ENCODE data around the gene HOXC9. TPM values are rescaled to one million over a fixed set of nuclear protein-coding genes. Genes with fewer than 3 reads are reported as not detected.

HOXC9 gene
- polyA plus RNA-seq, 3 donors from 2014 or later, result not detected

DNA sequence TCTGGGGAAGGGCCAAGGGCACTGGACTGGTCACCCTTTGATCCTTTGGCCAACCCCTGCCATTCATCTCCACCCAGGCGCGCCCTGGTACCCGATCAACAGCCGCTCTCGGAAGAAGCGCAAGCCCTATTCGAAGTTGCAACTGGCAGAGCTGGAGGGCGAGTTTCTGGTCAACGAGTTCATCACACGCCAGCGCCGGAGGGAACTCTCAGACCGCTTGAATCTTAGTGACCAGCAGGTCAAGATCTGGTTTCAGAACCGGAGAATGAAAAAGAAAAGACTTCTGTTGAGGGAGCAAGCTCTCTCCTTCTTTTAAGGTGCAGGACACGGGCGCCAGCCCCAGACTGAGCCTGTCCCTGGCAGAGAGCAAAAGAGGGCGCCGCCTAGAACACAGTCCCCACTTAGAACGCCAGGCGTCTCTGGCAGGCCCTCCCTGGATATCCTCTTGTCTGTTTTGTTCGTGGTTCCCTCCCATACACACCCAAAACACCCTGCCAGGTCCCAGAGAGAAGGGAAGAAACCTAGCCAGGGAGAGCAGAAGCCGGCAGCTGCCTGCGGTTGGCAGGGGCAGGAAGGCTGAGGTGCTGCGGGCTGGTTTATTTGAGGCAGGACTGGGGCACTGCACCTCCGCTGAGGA lies 43.6 kb upstream of the HOXC9 start:
- H3K9me3 Mint-ChIP-seq, result peaks cover 0 to 18% (median 0%) of the 10 kb centered on the region in 6 donors

DNA sequence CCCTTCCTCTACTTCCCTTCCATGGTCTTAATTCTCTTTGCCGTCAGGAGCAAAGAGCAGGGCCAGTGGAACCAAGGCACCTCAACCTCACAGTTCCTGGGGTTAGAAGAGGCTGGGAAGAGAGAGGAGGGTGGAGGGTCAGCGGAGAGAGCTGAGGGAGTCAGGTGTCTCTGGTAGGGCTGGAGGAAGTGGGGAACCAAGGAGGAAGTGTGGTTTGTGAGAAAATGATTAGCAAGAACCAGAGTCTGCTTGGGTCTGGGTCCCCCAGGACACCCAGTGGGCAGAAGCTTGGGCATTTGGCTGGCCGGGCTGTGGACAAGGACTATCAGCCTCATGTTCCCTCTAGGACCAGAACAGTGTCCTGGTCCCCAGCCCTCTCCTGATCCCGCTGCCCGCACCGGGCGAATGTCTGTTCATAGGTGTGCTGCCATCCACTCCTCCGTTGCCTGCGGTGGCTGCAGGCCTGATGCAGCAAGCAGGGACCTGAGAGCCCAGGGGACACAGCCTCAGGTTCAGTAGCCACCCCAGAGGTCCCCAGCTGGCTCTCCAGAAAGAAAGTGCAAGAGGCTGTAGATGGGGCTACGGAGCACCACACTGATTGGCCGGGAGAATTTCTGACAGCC lies 42.9 kb upstream of the HOXC9 start:
- Mint-ChIP-seq H3K4me3 (peak overlapping the region in 3 of 5 donors; percentile 7 to 41 (median 29)), H3K9me3 (peaks cover 0 to 18% (median 0%) of the 10 kb centered on the region in 6 donors), H3K27ac (no peak overlapping the region), H3K4me1 (peaks cover 20 to 27% of the 10 kb centered on the region in 2 donors), H3K27me3 (ENCODE audit: low read depth in 3 of 3) (peaks cover 65 to 81% (median 74%) of the 10 kb centered on the region in 3 donors), H3K36me3 (peaks cover 0 to 7% (median 2%) of the 10 kb centered on the region in 3 donors)
- no peak for DNase-seq

More for the DNA sequence above, 43.6 kb upstream of the HOXC9 start:
- H3K4me1 Mint-ChIP-seq, result peaks cover 20 to 27% of the 10 kb centered on the region in 2 donors
- no peak for DNase-seq
- H3K27me3 Mint-ChIP-seq (ENCODE audit: low read depth in 3 of 3), result peaks cover 68 to 83% (median 73%) of the 10 kb centered on the region in 3 donors
- peaks cover 0 to 7% (median 2%) of the 10 kb centered on the region in 3 donors for H3K36me3 Mint-ChIP-seq
- H3K4me3 Mint-ChIP-seq, result peak overlapping the region in 4 of 5 donors; percentile 7 to 48 (median 35)
- H3K27ac Mint-ChIP-seq, result peak overlapping the region in 1 of 6 donors; percentile 4

DNA sequence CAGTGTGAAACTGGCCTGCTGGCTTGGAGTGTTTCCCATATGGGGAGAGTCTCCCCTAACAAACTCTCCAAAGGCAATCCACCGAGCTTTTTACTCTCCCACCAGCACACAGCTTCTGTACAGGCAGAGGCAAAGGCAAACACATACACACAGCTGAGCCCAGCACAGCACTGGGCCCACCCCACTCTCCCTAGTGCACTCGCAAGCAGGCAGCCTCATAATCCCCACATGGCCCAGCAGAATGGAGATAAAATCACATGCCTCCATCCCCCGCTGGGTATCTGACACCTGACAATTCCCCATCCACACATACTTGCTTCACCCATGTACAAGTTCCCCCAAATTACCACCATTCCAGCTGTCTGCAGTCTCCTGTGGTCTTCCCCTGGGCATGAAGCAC lies 41.8 kb upstream of the HOXC9 start:
- Mint-ChIP-seq H3K36me3 (peaks cover 0 to 7% (median 2%) of the 10 kb centered on the region in 3 donors), H3K4me3 (no peak overlapping the region), H3K27ac (no peak overlapping the region), H3K4me1 (peaks cover 20 to 30% of the 10 kb centered on the region in 2 donors), H3K27me3 (ENCODE audit: low read depth in 3 of 3) (peaks cover 62 to 80% (median 74%) of the 10 kb centered on the region in 3 donors), H3K9me3 (peaks cover 0 to 18% (median under 1%) of the 10 kb centered on the region in 6 donors)
- no peak for DNase-seq

DNA sequence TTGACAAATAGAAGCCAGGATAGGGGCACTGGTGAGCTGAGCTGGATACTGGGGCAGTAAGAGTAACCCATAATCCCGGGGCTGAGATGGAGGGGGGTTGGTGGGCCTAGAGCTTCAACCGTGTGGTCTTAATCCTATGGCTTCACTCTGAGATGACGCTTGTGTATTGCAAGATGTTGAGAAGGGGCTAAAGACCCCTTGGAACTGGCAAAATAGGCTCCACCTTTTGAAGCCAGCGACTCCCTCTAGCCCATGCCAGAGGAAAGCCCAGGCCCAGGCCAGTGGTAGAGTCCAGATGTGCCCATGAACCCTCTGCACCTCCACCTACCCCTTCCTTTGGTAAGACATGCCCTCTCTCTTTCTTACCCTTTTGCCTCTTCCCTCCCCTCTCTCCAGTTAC lies 40.6 kb upstream of the HOXC9 start:
- Mint-ChIP-seq H3K27me3 (ENCODE audit: low read depth in 3 of 3) (peaks cover 57 to 79% (median 74%) of the 10 kb centered on the region in 3 donors), H3K27ac (no peak overlapping the region), H3K4me1 (peaks cover 24 to 42% of the 10 kb centered on the region in 2 donors), H3K4me3 (no peak overlapping the region), H3K36me3 (peaks cover 0 to 7% (median 0%) of the 10 kb centered on the region in 3 donors), H3K9me3 (peaks cover 0 to 14% (median under 1%) of the 10 kb centered on the region in 6 donors)
- DNase-seq, result no peak

DNA sequence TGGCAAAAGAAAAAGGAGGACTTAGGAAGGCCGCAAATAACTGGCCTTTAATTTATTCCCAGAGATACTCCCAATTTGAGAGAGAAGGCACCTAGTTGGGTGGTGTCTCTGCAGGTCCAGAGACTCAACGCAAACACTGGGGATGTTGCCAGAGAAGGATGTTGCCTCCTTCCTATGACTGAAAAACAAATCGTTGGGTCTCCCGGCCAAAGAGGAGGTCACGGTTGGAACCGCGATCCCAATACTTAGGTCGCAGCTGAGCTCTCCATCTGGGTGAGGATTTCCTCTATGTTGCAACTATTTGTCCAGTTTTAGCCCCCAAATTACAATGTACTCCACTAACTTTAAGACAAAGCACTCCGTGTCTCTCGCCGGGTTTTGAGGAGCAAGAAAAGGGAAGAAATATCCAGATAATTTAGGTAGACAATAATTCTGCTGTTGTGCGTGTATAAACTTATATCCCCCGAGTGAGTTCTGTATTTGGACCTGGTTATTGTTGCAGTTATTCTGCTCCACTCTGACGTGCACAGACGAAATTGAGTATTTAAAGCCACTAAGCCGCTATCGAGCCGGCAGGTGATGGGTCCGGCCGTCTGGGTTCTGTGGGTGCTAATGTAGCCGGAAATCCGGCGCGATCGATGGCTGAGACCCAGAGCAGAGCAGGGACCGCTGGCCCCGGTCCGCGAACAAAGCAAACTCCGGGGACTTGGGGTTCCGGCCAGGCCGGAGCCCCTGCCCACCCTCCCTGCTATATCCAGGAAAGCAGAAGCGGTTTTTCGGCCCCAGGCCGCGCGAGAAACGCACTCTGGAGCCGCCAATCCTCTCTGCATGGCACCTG lies 39.6 kb upstream of the HOXC9 start:
- peak overlapping the region in 1 of 6 donors; percentile 28 for H3K27ac Mint-ChIP-seq
- peaks cover 53 to 81% (median 79%) of the 10 kb centered on the region in 3 donors for H3K27me3 Mint-ChIP-seq (ENCODE audit: low read depth in 3 of 3)
- H3K4me3 Mint-ChIP-seq, result peak overlapping the region in 4 of 5 donors; percentile 6 to 51 (median 22)
- H3K4me1 Mint-ChIP-seq, result peaks cover 30 to 51% of the 10 kb centered on the region in 2 donors
- no peak for DNase-seq
- peaks cover 0 to 7% (median 0%) of the 10 kb centered on the region in 3 donors for H3K36me3 Mint-ChIP-seq
- H3K9me3 Mint-ChIP-seq, result peaks cover 0 to 13% (median under 1%) of the 10 kb centered on the region in 6 donors

DNA sequence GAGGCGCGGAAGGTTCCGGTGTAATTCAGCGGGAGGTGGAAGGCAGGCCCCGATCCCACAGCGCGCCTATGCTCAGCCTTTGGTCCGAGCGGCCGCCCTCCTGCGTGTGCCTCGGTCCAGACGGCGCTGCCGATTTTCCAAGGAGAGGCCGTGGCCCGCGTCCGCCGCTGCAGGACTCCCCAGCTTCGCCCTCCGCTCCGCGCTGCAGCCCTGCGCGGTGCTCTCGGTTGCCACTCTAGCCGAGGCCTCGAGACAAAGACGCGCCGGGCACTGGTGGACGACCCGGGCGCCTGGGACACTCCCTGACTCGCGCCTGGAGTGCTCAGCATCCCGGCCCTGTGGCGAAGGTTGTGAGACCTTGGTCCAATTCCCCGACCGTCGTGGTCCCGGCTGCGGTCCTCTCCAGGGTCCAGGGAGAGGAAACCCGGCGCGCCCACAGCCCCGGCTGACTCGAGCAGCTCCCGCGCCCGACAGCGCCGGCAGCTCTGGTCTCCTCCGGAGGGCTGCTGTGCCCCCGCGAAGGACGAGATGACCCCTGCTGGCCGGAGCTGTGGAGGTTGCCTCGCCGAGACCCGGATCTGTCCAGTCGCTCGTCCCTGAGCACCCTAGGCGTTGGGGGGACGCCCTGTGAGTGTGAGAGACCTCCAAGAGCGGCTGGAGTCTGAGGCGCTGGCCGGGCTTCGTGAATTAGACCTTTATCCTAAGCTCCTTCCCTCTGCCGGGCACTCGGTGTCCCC lies 38.8 kb upstream of the HOXC9 start:
- H3K4me1 Mint-ChIP-seq, result peaks cover 29 to 52% of the 10 kb centered on the region in 2 donors

DNA sequence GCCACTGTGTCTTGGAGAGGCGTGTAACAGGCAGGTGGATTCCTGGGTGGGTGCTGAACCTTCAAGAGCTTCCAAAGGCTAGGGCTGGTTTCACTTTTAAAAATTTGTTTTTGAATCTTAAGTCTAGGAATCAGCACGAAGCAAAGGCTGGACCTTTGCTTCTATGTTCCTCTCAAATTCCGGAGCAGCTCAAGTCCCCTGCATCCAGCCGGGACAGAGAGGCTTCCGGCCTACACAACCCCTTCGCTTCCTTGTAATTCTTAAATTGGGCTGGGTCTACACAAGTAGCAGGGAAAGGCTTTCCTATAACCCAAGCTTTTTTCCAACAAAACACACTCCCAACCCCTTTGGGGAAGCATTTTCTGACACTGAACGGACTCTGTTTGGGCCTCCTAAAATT lies 37.0 kb upstream of the HOXC9 start:
- Mint-ChIP-seq H3K27ac (no peak overlapping the region), H3K4me1 (peaks cover 29 to 49% of the 10 kb centered on the region in 2 donors)

More for the DNA sequence above, 38.8 kb upstream of the HOXC9 start:
- Mint-ChIP-seq H3K9me3 (peaks cover 0 to 13% (median under 1%) of the 10 kb centered on the region in 6 donors), H3K27ac (no peak overlapping the region), H3K27me3 (ENCODE audit: low read depth in 3 of 3) (peaks cover 50 to 81% (median 79%) of the 10 kb centered on the region in 3 donors), H3K4me3 (no peak overlapping the region), H3K36me3 (peaks cover 0 to 7% (median 0%) of the 10 kb centered on the region in 3 donors)
- DNase-seq, result no peak

DNA sequence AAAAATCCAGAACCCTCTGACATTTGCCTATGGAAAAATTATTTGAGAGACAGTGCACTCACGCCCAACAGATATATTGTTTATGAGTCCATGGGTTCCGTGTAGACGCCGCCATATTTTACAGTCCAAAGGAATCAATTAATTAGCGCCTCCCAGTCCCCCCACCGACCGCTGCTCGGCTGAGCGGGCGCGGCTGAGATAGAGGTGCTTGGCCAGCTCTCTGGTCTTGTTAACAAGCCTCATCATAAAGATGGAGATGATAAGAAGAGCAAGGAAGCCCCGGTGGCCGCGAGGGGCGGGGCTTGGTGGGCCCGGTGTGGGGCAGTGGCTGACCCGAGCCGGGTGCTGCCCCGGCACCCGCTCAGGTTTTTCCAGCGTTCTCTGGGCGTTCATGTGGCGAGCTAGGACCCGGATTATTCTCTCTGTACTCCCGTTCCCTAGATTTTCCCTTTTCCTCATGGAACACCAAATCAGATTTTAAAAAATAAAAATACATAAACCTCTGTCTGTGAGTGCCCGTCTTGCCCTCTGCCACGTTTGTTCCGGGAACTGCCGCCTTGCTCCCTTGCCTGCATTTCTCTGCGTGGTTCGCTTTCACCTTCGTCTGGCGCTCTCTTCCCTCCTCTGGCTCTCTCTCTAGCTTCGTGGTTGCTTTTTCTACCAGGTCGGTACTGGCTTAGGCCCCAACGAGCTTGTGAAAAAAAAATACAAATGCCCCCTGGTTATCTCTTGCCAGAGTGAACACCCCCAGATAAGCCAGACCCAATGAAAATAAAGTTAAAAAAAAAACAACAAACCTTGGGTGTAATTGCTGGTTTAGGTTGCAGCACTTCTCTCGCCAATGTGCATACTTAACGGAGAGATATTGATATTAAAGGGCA lies 36.3 kb upstream of the HOXC9 start:
- no peak for DNase-seq
- H3K9me3 Mint-ChIP-seq, result peaks cover 0 to 11% (median under 1%) of the 10 kb centered on the region in 6 donors
- H3K27me3 Mint-ChIP-seq (ENCODE audit: low read depth in 3 of 3), result peaks cover 48 to 83% (median 79%) of the 10 kb centered on the region in 3 donors
- H3K4me3 Mint-ChIP-seq, result peak overlapping the region in 2 of 5 donors; percentile 5 to 28
- H3K4me1 Mint-ChIP-seq, result peaks cover 29 to 49% of the 10 kb centered on the region in 2 donors
- no peak overlapping the region for H3K27ac Mint-ChIP-seq
- H3K36me3 Mint-ChIP-seq, result peaks cover 0 to under 1% (median 0%) of the 10 kb centered on the region in 3 donors

More for the DNA sequence above, 37.0 kb upstream of the HOXC9 start:
- Mint-ChIP-seq H3K27me3 (ENCODE audit: low read depth in 3 of 3) (peaks cover 47 to 82% (median 81%) of the 10 kb centered on the region in 3 donors), H3K36me3 (peaks cover 0 to 7% (median 0%) of the 10 kb centered on the region in 3 donors), H3K4me3 (no peak overlapping the region), H3K9me3 (peaks cover 0 to 13% (median under 1%) of the 10 kb centered on the region in 6 donors)
- DNase-seq, result no peak

DNA sequence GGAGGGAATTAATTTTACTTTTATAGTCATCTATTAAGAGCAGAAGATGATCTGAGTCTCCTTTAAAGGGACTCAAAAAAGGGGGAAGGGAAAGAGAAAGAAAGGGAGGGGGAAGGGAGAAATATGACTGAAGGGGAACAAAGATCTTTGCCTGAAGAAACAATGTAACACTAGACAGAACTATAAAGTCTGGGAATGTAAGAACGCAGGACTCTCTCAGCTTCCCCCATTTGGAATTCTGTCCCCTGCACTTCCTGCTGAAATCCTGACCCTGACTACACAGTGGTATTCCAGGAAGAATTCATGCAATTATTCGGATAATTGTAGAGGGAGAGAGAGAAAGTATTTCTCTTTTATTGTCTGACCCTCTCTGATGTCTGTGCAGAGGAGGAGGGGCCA lies 35.6 kb upstream of the HOXC9 start:
- H3K27me3 Mint-ChIP-seq (ENCODE audit: low read depth in 3 of 3), result peaks cover 49 to 80% (median 75%) of the 10 kb centered on the region in 3 donors
- H3K36me3 Mint-ChIP-seq, result no peaks in the 10 kb centered on the region
- H3K27ac Mint-ChIP-seq, result no peak overlapping the region
- peaks cover 29 to 49% of the 10 kb centered on the region in 2 donors for H3K4me1 Mint-ChIP-seq
- peaks cover 0 to 6% (median under 1%) of the 10 kb centered on the region in 6 donors for H3K9me3 Mint-ChIP-seq
- peak overlapping the region in 2 of 5 donors; percentile 18 to 66 for H3K4me3 Mint-ChIP-seq
- no peak for DNase-seq

DNA sequence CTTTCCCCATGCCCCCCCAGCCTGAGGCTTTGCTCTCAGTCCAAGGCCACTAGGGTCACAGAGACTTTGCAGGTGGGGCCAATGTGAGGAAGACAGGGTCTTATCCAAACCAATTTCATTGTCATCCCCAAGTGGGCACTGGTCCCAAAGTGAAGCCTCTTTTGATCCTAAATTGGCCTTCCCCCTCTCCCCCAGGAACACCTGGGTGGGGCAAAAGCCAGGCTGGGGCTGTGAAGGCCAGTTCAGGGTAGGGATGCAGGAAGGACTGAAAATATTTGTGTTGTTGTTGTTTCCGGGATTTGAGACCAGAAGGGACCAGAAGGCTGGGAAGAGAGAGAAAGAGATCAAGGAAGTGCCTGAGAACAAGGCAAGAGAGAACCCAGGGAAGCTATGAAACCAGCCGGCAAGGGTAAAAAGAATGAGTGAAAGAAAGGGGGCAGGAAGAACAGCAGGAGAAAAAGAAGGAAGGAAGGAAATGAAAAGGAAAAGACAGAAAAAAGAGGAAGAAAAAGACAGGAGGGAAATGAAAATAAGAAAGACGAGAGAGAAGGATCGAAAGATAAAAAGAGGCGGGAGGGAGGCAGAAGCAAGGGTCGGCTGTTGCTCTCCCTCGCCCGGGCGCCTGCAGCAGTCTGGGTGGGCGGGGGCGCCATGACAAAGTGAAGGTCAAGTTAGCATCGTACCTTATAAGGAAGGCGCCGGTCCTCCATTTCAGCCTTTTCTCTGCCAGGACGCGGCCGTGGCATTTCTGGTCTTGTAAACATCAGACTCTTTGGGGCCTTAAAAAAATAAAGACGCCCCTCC lies 34.5 kb upstream of the HOXC9 start:
- peaks cover 52 to 74% (median 68%) of the 10 kb centered on the region in 3 donors for H3K27me3 Mint-ChIP-seq (ENCODE audit: low read depth in 3 of 3)
- peaks cover 0 to 6% (median under 1%) of the 10 kb centered on the region in 6 donors for H3K9me3 Mint-ChIP-seq
- no peak for DNase-seq
- peaks cover 26 to 40% of the 10 kb centered on the region in 2 donors for H3K4me1 Mint-ChIP-seq
- H3K36me3 Mint-ChIP-seq, result no peaks in the 10 kb centered on the region
- peak overlapping the region; percentile 3 to 66 (median 28) for H3K4me3 Mint-ChIP-seq
- no peak overlapping the region for H3K27ac Mint-ChIP-seq

DNA sequence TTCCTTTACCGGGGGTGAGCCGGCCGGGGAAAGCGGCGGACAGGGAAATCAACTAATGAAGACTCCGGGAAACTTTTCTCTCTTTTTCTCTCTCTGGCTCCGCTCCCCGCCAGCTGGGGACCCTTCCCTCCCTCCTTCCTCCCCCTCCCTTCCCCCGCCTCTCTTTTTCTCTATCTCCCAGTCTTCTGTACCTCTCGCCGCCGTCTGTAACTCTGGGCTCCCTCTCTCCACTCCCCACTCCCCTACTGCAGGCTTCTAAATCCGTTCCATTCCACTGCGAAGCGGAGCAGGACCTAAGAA lies 33.9 kb upstream of the HOXC9 start:
- H3K9me3 Mint-ChIP-seq, result peaks cover 0 to 6% (median 0%) of the 10 kb centered on the region in 6 donors
- peaks cover 24 to 37% of the 10 kb centered on the region in 2 donors for H3K4me1 Mint-ChIP-seq
- DNase-seq, result no peak
- H3K27ac Mint-ChIP-seq, result peak overlapping the region in 1 of 6 donors; percentile 1
- H3K4me3 Mint-ChIP-seq, result peak overlapping the region in 2 of 5 donors; percentile 34 to 66
- H3K27me3 Mint-ChIP-seq (ENCODE audit: low read depth in 3 of 3), result peaks cover 56 to 78% (median 72%) of the 10 kb centered on the region in 3 donors
- no peaks in the 10 kb centered on the region for H3K36me3 Mint-ChIP-seq

Data from immature natural killer cell (primary cell).